HG02840 (cell line): ENCODE measurements around the gene CPEB3.
"Not testable (repeated sequence)": the region's sequence is repeated elsewhere in the genome, so short reads cannot be mapped to it uniquely, and the experiment has no call there.

Experiments
- ATAC-seq: cut with Tn5 transposase; IDR thresholded peaks from one replicate; pipeline ENCODE4 v1.9.1; 2021; ENCODE audit warnings: mild to moderate bottlenecking, moderate library complexity, moderate number of reproducible peaks; ENCODE audit not compliant: unreplicated experiment, low FRiP score

The CPEB3 gene

DNA sequence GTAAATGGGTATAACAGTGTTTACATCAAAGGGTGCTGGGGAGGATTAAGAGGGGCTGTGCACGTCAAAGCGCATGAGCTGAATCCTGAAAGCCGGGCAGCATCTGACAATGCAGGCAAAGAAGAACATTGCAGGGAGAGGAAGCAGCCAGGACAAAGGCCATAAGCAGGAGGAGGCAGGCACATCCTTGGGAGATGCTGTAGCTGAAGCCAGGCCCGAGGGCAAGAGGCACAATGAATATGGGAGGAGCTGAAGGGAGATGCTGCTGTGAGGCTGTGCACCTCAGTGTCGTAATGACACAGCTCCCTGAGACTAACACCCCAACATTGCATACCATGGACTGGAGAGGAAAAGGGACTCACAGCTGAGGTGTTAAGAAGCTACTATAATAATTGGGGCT is 238.1 kb downstream of the CPEB3 start:
- no peak for ATAC-seq

DNA sequence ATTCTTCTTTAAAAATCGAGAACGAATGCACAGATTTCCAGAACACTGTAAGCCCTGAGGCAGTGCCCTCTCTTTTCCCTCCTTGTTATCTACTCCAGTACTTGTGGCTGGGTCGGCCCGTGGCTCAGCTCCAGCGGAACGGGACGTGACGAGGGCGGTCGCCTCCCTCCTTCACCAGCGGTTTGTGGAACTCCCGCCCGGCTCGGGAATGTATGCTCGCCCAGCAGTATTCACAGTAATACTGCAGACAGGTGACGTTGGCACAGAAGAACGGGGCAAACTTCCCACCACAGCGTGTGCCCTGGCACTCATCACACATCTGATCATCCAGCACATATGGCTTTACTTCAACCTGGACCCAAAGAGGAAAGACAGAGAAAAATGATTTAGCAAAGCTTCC is 238.8 kb downstream of the CPEB3 start:
- no peak for ATAC-seq

DNA sequence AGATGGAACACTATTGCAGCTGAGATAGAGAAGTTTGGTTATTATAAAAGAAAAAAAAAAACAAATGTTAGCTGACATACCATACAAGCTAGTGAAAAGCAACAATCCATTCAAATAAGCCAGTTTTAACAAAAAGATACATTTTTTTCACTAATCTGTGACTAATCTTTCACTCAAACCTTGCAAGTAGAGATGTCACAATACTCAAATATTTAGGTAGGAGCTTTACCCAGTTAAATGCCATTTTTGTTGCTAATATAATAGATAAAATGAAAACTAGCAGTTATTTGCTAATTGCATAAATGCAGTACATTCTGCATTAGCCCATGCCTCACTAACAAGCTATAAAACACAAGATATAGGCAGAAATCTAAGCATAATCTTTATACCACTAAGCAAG is 243.7 kb downstream of the CPEB3 start:
- ATAC-seq: no peak

DNA sequence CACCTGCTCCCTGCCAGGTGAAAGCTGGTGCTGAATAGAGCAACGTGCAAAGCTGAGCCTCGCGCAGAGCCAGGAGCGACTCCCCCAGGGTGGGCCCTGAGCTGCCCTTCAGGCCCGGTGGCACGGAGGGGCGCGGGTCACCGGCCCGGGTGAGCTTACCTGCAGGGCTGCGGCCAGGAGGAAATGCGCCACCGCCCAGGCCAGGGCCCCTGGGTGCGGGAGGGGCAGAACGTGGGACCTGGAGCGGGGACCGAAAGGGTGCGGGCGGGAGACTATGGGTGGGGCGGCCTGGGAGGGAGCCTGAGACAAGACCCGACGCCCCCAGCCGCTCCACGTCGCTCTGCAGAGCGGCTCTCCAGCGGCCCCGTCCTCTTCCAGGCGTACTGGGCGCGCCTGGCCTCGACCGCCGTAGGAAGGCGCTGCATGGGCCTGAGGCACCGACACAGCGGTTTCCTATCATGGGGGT is 245.2 kb downstream of the CPEB3 start:
- ATAC-seq: no peak

DNA sequence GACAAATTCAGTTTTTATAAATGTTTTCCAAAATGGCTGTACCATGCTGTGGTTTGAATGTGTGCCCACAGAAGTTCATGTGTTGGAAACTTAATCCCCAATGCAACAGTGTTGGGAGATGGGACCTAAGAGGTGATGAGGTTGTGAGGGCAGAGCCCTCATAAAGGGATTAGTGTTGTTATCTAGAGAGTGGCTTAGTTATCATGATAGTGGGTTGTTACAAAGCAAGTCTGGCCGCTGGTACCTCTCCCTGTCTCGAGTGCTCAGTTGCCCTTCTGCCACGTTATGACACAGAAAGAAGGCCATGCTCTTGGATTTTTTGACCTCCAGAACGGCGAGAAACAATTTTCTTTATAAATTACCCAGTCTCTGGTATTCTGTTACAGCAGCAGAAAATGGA is 248.3 kb downstream of the CPEB3 start:
- no peak for ATAC-seq

DNA sequence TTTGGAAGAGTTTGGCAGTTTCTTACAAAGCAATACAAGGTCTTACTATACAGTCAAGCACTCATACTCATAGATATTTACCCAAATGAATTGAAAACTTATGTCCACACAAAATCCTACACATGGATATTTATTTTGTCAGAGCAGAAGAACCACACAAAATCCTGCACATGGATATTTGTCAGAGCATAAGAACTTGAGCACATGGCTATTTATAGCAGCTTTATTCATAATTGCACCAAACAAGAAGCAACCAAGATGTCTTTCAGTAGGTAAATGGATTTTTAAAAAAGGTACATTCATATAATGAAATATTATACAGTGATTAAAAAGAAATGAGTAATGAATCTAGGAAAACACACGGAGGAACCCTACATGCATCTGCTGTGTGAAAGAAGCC is 251.9 kb downstream of the CPEB3 start:
- no peak for ATAC-seq

DNA sequence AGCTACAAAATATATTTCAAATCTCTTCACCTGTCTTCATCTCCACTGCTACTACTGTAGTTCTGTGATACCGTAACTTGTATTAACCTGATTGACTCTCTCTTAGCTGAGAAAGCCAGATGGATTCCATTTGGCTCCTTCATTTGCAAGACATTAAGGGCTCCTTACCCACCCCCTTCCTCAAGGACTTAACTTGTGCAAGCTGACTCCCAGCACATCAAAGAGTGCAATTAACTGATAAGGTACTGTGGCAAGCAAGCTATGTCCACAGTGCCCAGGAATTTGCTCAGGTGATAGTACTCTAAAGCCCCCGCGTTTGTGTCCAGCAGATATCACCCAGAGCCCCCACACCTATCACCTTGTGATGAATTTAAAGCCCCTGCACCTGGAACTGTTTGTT is 257.8 kb downstream of the CPEB3 start:
- ATAC-seq: not testable (repeated sequence)

DNA sequence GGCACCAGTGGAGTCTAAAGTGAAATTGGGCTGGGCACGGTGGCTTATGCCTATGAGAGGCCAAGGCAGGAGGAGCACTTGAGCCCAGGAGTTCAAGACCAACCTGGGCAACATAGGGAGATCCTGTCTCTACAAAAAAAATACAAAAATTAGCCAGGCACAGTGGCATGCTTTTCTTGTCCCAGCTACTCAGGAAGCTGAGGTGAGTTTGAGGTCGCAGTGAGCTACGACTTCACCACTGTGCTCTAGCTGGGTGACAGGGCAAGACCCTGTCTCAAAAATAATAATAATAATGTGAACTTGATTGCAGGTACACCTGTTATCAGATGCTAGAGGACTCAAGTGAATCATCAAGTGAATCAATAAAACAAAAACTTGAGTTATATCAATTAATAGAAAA is 259.3 kb downstream of the CPEB3 start:
- ATAC-seq: no peak

DNA sequence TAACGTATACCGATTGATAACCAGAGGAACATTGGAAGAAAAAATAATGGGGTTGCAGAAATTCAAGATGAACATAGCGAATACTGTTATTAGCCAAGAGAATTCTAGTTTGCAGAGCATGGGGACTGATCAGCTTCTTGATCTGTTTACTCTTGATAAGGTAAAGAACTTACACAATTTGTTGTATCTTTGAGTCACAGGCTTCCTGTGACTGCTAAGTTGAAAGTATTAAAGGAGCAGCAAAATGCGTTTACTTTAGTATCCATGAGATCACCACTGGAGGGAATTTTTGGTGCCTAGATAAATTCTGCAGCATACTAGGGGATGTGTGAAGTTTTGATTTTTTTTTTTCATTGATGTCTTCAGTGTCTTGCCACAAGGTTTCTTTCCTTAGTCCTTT is 263.7 kb downstream of the CPEB3 start:
- ATAC-seq: no peak

DNA sequence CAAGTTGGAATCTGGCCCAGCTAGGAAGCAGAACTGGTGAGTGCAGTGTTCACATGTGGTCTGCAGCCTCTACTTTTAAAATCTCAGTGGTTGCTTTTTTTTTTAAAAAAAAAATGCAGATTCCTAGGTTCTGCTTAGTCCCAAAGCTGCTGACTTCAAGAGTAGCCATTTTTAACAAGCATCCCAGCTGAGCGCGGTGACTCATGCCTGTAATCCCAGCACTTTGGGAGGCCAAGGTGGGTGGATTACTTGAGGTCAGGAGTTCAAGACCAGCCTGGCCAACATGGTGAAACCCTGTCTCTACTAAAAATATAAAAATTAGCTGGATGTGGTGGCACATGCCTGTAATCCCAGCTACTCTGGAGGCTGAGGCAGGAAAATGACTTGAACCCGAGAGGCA is 265.5 kb downstream of the CPEB3 start:
- ATAC-seq: not testable (repeated sequence)

DNA sequence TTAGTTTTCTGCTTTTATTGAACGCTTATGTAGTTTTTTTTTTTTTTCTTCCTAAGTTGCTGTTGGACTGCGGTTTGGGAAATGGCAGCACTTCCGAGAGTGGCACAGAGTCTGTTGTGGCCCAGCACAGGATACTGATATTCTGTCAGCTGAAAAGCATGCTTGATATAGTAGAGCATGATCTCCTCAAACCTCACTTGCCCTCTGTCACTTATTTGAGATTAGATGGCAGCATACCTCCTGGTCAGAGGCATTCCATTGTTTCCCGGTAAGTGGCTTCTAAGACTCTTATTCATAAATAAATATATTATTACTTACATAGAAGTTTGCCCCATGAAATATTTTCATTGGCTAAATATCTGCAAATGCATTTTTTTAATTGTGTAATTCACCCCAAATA is 266.2 kb downstream of the CPEB3 start:
- ATAC-seq: no peak

DNA sequence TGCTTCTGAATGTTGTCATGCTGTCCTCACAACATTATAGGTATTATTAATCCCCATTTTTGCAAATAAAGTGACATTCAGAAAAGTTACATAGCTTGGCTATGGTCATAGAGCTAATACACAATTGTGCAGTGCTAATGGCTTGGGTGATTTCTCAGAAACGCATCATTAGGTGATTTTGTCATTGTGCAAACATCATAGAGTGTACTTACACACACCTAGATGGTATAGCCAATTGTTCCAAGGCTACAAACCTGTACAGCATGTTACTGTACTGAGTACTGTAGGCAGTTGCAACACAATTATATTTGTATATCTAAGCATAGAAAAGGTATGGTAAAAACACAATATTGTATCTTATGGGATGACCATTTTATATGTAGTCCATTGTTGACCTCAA is 276.3 kb downstream of the CPEB3 start:
- ATAC-seq: no peak

DNA sequence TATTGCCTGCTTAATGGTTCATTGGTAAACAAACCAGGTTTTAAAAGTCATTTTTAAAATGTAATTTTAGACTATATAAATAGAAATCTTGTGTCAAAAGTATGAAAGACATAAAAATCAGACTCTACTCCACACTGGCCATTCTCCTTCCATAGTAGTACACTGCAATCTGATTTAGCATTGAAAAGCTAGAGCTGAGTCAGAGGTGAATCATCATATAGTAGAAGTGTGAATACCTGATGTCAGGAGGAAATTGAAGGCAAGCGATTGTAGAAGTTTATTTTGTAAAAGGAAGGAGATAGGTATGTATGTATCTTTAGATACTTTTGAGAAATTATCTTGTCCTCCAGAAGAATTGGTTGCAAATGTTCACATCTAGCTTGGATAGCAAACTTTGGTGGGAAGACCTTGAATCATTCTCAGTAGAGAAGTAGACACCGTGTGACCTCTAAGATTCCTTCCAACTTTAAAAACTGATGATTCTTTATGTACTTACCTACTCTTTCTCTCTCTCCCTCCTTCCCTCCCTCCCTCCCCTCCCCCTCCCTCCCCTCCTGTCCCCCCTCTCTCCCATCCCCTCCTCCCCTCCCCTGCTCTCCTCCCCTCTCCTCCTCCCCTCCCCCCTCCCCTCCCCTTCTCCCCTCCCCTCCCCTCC is 279.2 kb downstream of the CPEB3 start:
- no peak for ATAC-seq

DNA sequence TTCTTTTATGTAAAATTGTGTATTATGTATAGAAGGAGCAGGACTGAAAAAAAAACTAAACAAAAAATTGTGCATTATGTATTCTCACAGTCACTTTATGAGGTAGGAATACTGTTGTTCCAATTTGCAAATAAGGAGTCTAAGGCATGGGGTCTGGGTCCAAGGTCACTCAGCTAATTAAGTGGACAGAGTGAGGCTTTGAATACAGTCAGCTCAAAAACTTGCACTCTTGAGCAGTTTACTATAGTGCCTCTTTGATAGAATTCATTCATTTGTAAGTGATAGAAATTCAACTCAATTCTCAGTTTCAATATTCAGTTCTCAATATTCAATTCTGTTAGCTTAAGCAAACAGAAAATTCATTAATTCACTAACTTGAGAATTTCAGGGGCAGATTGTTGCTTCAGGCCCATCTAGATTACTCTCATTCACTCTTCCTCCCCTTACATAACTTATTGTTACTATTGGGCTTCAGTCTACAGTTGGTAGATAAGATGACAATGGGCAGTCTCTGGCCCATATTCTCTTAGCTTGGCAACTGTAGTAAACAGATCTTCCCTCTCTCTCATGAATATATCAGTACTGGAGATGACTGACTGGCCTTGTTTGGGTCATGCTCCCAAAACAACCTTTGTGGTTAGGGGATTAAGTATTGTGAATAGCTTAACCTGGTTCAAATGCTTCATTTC is 280.7 kb downstream of the CPEB3 start:
- ATAC-seq: no peak

DNA sequence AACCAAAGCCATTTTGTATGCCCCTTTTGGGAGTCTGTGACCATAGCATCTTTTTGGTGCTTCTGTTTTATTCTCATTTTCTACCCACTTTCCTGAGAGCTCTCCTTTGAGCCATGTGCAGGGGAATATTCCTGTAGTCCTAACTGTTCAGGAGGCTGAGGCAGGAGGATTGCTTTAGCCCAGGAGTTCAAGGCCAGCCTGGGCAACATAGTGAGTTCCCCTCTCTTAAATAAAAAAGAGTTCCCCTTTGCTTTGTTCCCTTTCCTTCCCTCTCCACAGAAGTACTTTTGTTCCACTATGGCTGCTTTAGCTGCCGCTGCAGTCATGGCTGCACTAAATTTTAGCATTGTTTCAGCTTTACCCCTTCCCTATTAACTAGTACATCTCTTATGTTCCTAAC is 281.4 kb downstream of the CPEB3 start:
- no peak for ATAC-seq

DNA sequence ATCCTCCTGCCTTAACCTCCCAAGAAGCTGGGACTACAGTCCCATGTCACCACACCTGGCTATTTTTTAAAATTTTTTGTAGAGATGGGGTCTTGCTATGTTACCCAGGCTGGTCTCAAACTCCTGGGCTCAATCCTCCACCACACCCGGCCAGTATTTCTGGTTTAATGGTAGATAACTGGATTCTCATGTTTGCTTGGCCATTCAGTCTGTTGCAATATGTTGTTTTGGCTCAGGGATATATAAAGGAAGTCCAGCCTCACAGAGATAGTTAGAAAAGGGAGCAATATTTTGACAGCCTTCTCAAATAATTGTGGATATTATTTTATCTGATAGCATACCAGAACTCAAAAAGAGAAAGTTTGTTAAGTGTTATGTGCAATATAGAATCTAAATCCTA is 284.9 kb downstream of the CPEB3 start:
- ATAC-seq: no peak

DNA sequence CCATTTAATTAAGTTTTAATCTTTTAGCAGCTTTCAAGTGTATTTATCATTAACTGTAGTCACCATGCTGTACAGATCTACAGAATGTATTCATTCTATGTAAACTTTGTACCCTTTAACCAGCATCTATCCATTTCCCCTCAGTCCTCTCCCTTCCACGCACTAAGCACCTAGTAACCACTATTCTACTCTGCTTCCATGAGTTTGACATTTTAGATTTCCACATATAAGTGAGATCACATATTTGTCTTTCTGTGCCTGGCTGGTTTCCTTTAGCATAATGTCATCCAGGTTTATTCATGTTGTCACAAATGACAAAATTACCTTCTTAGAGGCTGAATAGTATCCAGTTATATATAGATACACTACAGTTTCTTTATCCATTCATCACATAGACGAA is 287.6 kb downstream of the CPEB3 start:
- ATAC-seq: no peak

DNA sequence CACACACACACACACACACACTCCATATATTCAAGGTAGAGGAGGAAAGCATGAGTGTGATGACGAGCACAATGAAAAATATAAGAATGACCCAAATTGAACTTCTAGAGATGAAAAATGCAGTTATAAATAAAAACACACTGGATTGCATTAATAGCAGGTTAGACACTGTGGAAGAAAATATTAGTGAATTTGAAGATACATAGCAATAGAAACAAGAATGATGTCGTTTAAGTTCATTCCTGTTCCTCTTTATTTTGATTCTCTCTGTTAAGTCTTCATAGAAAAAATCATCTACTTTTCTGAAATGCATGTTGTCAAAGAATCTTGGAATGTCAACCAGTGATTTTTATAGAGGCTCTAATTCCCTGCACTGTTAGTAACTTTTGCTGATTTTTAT is 288.9 kb downstream of the CPEB3 start:
- no peak for ATAC-seq

DNA sequence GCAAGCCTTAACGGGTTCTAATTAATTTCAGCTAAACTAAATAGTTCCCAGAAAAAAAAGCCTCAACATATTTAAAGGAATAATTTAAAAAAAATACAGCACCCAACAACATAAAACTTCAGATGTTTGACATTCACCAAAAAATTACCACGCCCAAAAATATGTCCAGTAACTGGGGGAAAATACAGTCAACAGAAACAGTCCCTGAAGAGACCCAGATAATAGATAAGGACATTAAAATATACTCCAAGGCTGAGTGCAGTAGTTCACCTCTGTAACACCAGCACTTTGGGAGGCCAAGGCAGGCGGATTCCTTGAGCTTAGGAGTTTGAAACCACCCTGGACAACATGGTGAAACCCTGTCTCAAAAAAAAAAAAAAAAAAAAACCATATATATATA is 289.3 kb downstream of the CPEB3 start:
- no peak for ATAC-seq
